NB4 (cell line): ENCODE data around the gene OR8B12.

Source experiments
- CTCF ChIP-seq: IDR thresholded peaks from one replicate; pipeline ENCODE4 v1.5.1; 2012; ENCODE audit warnings: low read depth, low read length
- MAX ChIP-seq: IDR thresholded peaks from 2 replicates; pipeline ENCODE4 v1.6.1; 2011; ENCODE audit warnings: low read depth, low read length

GRCh38 chr11:124493016-124493655 is 50.3 kb downstream of the OR8B12 start:
- TF ChIP-seq CTCF (no peak), MAX (no peak)
